SK-N-SH treated with all-trans-retinoic acid at 6 μM for 48 hours (cell line): ENCODE results near the gene LSM10.

Experiments
- ARNTL ChIP-seq: fragments of 450-650 bp; formaldehyde crosslinking; IDR thresholded peaks from 2 replicates; pipeline ENCODE4 v1.5.0; 2020; ENCODE audit warnings: low read depth, mild to moderate bottlenecking, moderate library complexity, borderline replicate concordance
- CREB5 ChIP-seq: fragments of 250-450 bp; sonication (Bioruptor Pico); IDR thresholded peaks from 2 replicates; pipeline ENCODE4 v1.5.1; 2020; ENCODE audit warnings: low read depth, mild to moderate bottlenecking, moderate library complexity
- CSDC2 ChIP-seq: fragments of 250-450 bp; sonication (Bioruptor Pico); IDR thresholded peaks from 2 replicates; pipeline ENCODE4 v1.5.0; 2020; ENCODE audit warnings: mild to moderate bottlenecking, moderate library complexity
- ESRRG ChIP-seq: fragments of 250-450 bp; sonication (Bioruptor Pico); IDR thresholded peaks from 2 replicates; pipeline ENCODE4 v1.6.1; 2021; ENCODE audit warnings: mild to moderate bottlenecking
- RARB ChIP-seq: fragments of 250-450 bp; sonication (Bioruptor Pico); IDR thresholded peaks from 2 replicates; pipeline ENCODE4 v1.8.0; 2021; ENCODE audit warnings: mild to moderate bottlenecking, moderate library complexity
- TCF4 ChIP-seq: fragments of 250-450 bp; sonication (Bioruptor Pico); IDR thresholded peaks from 2 replicates; pipeline ENCODE4 v1.8.0; 2021; ENCODE audit warnings: mild to moderate bottlenecking, moderate library complexity, borderline replicate concordance
- ZNF565 ChIP-seq: fragments of 450-650 bp; formaldehyde crosslinking; conservative IDR thresholded peaks from 2 replicates; pipeline ENCODE4 v1.5.0; 2020; ENCODE audit warnings: low read depth, mild to moderate bottlenecking, moderate library complexity

GRCh38 chr1:36440646-36441045 is 42.9 kb upstream of the LSM10 start:
- TF ChIP-seq CSDC2 (CRISPR knock-in tag): no peak
- no peak for TF ChIP-seq ESRRG (CRISPR knock-in tag)
- TF ChIP-seq ARNTL: no peak
- no peak for TF ChIP-seq CREB5 (CRISPR knock-in tag)
- no peak for TF ChIP-seq TCF4 (CRISPR knock-in tag)
- TF ChIP-seq RARB: no peak
- TF ChIP-seq ZNF565 (CRISPR knock-in tag): no peak
